ENCODE results near the gene HEPACAM.

HEPACAM gene

DNA sequence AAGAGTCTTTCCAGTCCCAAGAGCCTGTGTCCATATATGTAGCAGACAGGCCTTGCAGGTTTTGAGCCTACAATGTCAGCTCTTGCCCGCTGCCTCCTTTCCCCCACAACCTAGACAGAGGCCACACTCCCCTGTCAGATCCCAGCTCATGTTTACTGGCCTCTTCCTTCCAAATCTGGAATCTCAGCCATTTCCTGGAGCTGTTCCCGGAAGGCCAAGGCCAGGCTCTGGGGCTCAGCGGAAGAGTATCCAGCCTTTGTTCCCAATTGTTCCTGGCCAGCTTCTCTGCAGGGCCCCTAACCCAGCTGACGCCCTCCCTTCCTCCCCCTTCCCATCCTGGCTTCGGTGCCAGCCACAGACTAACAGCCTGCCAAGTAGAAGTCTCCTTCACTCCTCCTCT is 37.1 kb downstream of the HEPACAM start:
- peak; percentile 38 to 83 for DNase-seq

DNA sequence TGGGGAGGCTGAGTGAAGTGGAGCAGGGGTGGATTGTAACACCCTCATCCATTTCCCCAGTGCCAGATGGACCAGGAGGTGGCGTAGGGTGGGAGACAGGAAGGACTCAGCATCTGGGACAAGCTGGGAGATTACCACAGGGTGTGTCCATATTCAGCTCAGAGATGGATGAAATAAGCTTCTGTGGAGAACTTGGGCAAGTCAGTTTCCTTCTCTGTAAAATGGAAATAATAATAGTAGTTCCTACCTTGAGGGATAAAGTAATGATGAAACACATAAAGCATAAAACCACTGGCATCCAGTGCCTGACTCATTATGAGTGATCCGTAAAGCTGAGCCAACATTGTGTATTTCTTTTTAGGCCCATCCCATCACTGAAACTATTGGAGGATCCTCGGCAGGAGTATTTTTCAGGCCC is 37.6 kb downstream of the HEPACAM start:
- DNase-seq: peak in 1 of 2 experiments; percentile 41

DNA sequence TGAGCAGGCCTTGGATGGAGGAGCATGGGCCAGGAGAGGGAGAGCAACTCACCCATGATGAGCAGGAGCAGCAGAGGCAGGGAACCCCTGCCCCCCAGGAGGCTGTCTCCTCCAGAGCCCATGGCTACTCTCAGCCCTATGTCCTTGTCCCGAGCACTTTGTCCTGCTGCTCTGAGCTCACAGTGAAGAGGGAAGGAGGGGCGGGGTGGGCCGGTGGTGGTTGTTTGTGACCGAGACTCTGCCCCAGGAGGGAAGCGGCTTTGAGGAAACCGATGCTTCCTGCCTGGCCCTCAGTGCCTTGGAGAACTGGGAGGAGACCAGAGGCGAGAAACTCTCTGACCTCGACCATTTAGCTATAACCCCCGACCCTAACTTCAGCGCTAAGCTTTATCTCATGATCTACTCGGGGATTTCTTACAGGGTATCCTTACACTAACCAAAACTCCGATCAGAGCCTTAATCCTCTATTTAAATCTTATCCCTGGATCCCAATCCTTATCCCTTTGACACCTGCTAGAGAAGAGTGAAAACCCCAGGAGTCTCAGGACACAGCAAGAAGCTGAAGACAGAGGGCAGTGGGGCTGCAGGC is 38.1 kb downstream of the HEPACAM start, which contains the start of gene ROBO4:
TSS of gene ROBO4 (minus strand) at position 192 of the 589 bp plus-strand sequence. CDS start at position 122, 70 bp downstream.
- no peak for DNase-seq

DNA sequence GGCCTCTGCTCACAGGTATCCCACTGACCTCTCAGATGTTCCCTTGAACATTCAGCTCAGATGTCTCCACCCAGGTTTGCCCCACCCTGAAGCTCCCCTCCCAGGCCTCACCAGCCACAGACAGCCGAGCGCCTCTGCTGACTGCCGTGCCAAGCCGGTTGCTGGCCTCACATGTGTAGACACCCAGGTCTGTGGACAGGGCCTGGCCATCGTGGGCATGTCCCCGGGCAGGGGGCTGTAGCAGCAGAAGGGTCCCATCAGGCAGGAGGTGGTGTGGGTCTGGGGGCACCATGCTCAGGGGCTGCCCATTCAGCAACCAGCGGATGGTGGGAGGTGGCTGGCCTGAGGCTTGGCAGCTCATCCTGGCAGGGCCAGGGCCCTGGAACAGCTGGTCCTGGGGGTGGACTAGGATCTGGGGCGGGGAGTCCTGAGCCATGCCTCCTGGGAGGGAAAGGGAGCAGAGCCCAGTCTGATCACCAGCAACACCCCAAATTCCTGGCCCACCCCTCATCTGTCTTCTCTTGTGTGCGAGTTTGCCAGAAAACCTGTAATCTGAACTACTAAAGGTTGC is 38.9 kb downstream of the HEPACAM start:
- DNase-seq: peak in 1 of 2 experiments; percentile 25

DNA sequence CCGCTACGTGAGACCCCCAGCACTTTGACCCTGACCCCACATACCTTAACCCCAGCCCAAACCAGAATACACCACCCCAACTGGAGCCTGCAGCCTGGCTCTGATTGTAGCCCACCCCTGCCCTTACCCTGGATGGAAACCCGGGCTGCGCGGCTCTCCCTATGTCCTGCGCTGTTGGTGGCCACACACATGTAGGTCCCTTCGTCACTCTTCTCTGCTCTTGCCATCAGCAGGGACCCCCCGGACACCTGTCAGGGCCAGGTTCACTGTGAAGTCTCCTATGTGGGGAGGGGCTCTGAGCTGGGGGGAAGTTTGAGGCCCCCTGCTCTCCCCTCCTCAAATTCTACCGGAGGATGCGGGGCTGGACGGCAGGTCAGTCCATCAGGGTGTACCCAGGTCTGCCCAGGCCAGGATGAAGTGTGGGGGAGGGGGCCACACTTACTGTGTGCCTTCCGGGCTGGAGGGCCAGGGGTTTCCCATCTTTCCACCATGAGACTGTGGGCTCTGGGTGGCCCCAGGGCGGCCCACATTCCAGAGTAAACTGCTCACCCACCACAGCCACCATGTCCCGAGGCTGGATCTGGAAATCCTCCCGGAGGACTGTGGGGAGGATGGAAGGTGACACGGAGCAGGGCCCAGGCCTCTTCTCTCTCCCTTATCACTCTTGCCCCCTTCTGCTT is 39.6 kb downstream of the HEPACAM start:
- no peak for DNase-seq

DNA sequence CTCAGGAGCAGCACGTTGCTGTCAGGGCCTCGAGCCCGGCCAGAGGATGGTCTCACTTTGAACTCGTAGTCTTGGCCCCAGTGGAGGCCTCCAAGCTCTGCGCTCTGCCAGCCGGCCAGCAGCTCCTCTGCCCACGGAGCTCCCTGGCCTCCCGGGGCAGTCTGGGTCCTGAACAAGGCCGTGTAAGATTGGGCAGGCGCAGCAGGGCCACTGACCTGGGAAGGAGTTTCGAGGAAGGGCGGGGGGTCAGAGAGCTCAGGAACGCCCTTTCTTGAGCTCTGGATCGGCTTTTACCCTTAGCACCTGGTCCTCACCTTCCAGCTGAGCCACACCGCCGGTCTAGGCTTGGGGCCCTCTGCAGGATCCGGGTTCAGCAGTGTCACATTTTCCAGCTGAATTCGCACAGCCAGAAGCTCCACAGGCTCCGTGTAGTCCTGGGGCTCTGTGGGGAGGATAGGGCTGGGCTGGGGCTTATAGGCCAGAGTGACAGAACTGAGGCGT is 40.3 kb downstream of the HEPACAM start:
- no peak for DNase-seq

DNA sequence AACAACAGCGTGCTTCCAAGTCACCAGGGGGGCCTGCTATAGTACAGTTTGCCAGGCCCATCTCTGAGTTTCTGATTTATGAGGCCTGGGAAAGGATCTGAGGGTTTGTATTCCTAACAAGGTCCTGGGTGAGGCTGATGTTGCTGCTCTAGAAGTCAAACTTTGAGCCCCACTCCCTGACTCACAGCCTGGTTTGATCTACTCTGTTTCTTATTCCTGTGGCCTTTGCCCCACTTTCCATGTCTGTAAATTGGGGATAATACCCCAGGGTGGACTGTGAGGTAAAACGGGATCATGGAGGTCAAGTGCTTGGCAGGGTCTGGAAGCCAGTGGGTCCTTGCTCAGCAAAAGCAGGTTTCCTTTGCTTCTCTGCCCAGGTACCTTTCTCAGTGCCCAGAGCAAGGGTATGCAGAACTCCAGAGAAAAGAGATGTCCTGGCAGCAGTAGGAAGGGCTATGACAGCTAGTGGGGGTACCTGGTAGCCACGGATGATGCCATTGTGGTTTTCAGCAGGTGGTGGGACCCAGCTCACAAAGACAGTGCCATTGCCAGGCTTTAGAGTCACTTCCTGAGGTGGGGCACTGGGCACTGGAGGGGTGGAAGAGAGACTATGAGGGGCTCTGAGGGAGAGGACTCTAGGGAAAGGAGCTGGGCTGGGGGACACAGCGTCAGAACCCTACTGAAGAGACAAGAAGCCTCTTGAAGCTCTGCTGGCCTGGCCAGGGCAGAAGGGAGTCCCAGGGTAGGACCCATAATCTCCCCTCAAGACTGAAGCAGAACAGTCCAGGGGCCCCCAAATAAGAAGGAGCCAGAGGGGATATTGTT is 41.0 kb downstream of the HEPACAM start:
- DNase-seq: no peak

DNA sequence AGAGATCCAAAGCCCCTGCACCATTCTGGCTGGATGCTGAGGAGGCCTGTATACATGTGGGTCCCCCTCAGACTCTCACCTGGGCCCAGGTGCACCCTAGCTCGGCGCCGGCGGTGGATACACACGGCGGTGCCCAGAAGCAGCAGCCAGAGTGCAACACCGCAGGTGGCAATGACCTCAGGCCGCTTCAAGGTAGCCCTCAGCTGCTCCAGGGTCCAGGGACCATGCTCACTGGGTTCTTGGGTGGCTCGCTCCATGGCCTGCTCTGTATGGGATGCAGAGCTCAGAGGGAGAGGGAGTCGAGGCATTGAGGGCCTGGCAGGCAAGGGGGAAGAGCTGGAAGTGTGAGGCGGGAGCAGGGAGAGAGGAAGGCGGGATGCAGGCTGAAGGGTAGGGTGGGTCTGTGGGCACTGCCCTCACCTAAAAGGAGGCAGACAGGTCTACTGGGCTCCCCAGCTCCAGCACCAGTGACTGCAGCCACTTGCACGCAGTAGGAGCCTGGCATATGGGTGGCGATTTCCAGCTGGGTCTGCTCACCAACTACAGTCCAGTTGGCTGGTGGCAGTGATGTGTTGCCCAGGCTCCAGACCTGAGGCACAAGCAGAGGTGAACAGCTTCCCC is 42.0 kb downstream of the HEPACAM start:
- DNase-seq: no peak

DNA sequence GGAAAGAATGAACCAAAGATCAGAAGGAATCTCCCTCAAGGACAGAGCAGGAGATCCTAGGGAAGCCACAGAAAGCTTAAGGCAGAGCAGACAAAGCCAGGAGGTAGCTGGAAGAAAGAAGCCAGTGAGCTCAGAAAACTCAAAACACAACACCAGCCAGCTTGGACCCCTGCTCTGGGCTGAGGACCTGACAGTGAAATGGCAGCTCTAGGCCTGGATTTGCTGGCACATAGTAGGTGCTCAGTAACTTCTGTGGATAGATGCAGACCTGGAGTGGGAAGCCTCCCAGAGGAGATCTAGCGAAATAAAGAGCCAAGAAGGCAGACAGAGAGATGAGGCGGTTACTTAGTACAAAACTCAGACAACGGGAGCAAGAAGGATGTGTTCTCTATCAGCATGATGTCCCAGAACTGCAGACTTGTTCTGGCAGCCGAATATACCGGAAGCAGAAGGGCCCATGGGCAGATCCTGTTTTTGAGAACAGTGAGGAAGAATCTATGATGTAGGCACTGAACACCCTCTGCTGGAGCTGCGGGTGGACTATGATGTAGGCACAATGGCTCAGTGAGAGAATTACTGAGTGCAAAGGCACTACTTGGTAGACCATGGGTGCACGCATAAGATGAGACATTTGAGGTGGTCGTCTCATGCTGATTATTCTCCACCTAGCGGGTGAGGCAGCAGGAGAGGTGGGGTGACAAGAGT is 42.9 kb downstream of the HEPACAM start:
- DNase-seq: no peak

DNA sequence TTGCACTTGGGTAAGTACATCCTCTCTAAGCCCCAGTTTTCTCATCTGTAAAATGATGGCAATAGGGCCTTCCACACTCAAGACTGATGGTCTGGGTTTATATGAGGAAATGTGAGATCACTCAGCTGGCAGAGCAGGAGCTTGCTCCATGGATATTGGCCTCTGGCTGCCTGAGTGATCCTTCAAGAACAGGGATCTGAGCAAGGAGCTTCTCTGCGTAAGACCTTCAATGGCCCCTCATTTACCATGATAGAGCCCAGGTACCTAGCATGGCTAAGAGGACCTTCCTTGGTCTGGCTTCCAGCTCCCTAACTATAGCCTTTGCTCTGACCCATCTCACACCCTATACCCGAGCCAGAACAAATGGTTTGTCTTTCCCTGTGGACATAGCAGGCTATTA is 43.7 kb downstream of the HEPACAM start:
- DNase-seq: no peak

DNA sequence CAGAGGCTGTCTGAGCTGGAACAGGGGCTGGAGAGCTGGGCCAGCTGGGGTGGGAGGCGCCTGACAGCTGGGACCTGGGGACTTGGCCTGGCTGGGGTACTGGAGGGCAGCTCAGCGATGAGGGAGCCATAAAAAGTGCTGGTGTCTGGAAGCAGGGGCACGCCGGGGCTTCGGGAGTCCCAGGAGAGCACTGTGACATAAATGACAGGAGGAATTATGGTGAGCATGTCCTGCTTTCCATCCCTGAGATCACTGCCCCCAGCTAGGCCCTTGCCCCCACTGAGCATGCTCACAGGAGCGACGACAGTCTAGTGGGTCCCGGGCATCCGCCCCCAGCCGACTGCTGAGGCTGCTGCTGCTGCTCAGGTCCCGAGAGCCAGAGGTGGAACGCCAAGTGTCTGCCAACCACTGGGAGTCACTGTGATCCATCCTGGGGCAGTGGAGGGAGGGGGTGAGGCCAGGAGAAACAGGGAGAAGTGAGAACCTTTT is 44.4 kb downstream of the HEPACAM start:
- DNase-seq: no peak

DNA sequence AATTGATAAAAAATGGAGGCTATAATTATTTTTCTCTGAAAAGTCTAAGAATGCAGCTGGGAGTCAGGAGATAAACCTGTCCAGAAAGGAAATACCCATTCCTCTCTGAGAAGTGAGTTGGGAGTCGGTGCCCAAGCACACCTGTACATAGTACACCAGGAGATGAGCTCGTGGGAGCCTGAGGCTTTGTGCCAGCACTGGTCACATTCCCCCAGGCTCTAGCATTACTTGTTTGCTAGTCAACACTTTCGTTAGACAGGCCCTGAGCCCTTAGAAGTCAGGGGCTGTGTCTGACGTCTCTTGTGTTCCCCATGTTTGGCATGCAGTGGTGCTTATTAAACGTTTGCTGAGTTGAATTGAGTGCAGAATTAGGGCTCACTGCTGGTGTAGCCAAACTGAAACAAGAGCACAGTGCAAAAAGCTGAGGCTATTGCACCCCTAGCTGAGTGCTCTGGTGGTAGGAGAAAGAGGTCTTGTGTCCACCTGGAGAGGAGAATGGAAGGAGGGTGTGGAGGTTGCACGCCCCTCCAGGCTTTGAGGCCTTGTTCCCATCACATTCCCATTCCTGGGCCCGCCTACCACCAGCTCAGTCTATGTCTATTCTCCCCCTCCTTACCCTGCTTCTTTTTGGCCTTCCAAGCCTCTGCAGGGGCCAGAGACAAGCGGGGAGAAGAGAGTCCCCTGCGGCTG is 45.0 kb downstream of the HEPACAM start:
- no peak for DNase-seq

DNA sequence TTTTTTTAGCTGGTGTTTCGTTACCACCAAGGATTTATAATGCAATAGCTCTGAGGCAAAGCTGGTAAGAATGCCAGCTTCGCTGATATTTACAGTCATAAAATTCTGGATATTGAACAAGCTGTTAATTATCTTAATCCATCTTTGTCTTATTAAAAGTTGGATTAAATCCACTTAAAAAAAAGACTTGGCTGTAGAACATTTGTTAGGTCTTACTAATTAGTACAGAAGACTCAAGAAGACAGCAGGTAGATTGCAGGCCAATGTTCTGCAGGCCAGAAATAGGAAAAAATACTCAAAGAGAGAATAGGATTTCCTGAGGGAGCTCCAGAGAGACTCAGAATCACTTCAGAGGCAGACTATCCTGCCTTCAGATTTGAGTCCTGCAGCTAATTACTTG is 45.7 kb downstream of the HEPACAM start:
- no peak for DNase-seq

DNA sequence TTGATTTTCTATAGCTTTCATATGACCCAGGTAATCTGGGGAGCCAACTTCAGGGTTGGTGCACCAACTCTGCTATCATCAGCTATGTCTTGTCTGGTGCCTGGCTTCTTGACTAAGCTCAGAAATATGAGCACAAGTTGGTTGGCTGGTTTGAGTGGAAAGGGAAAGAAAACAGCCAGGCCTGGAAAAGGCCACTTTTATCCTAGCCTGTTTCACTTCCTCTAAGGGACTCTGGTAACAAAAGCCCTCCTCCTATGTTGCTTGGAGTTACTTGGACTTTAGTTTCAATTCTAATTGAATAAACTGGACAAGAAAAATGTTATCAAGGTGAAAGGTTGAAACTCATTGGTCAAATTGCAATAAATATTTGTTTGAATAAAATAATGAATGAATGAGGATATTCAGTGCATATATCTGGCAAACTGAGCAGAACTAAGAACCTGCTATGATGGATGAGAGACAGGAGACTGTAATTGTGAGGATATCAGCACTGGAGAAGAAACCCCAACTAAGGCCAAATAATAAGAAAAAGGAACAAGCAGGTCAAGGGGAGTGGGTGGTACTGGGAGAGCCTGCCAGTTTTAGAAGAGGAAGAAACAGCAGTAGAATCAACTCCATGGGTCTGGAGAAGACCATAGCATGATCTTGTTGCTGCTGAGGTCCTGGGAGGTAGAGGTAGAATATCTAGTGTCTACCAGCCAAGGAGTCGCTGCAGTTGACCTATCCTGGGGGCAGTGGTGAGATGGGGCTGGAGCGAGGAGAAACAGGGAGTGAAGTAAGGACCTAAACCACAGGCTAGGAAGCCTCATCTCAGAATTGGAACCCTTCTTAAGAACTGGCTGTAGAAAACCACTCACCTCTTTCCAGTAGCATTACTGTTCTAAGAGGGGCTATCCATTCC is 46.4 kb downstream of the HEPACAM start:
- no peak for DNase-seq

DNA sequence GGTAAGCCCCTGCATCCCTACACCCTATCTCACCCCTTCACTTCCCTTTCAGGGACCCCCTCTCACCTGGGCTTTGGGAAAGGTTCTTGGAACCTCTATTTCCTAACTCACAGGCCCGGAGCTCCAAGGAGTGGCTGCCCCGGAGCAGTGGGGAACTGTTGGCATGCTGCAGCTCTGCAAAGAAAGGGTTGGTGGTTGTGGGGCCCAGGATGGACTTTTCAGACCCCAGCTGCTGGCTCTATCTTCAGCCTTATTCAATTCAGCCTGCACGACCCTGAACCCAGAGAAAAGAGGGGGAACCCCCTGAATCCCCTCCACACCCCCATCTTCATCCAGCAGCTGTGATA is 48.2 kb downstream of the HEPACAM start:
- no peak for DNase-seq

DNA sequence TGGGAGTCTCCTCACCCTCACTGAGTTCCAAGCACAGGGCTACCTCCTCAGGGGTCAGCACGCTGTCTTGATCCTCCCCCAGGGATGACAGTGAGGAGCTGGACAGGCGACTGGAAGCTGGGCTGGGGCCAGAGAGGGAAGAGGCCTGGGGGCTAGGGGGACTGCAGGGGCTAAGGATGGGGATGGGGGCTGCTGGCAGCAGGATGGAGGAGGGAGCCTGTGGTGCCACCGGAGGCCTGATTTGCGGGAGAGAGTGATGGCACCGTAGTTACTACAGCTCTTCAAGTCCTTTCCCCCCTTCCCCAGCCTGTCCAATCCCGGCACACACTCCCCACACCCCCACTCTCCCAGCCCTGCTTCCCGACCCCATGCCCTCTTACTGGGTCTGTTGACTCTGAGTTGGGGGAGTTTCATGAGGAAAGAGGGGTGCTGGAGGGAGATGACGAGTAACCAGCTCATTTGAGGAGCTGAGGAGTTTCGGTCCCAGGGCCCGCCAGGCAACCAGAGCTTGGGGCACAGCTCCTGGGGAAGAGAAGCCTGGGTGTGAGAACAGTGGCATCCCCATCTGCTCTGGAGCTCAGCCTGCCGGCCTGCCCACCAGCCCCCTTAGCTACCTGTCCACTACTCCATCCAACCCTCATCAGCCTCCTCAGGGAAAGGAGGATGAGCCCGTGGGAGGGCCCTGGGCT is 48.7 kb downstream of the HEPACAM start:
- DNase-seq: no peak

DNA sequence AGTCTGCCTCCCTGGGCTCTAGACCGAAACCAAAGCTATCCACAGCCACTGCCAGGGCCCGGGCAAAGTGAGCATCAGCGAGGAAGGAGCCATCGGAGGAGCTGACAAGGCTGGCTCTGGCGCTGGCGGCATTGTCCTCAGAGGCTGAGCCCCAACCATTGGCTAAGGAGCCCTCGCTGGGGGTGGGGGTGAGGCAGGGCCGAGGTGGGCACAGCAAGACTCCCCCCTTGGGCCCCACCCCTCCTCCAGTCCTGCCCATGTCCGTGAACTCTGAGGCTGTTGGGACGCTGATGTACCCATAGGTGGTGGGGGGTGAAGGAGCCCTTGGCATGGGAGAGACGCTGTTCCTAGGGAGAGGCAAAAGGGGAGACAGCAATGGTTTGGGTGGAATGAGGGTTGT is 49.4 kb downstream of the HEPACAM start:
- DNase-seq: no peak

DNA sequence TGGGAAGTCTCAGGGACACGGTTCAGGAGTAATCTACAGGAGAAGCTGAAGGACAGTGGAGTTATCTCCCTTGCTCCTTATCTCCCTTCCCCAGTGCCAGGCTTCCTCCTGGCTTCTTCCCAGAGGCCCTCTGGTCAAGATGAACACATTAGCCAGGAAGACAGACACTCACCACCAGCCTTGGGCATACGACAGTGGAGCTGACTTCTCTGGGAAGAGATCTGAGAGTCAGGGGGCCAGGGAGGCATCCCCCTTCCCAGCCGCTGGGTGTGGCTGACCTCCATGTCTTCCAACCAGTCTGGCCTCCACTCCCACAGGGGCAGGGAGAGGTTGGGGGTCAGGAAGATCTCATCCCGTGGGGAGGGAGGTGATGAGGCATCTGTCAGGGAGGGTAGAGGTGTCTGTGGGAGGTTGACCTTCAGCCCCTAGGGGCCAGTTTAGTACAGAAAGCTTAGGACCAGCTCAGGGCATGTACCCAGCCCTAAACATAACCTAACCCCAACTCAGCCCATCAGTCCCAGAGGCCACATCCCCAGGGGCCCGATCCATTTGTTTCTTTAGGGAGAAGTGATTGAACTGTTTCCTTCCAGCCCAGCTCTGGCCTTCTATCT is 50.9 kb downstream of the HEPACAM start:
- DNase-seq: no peak

DNA sequence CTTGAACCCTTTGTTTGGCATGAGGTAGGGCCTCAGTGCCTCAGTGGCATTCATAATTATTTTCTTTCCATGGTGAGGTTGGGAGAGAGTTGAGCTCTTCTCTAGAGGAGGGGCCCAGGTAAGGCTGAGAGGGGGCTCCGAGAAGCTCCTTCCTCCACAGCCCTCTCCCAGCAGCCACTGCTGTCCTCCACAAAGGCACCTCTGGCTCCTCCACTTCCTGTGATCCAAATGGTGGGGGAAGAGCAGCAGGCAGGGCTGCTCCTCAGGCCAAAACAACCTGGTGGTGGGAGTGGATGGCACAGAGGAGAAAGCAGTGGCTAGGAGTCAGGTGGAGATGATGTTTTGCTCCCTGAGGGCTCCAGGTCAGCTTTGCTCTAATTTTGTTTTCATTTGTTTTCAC is 51.5 kb downstream of the HEPACAM start:
- no peak for DNase-seq
